Lower leg skin (tissue), 3 donors: ENCODE results near the gene CPPED1.

Source experiments
- POLR2A ChIP-seq, 2 donors: fragments of 450-650 bp; IDR thresholded peaks; one replicate each; pipeline ENCODE4 v1.6.1; 2016 to 2017; ENCODE audit warnings: antibody characterized with exemption in 2 of 2, mild to moderate bottlenecking in 1 of 2, moderate library complexity in 1 of 2
- TF ChIP-seq, protein P1 (sequence below), 3 donors: fragments of 450-650 bp; IDR thresholded peaks; one replicate each; pipeline ENCODE4 v1.5.1; 2016; ENCODE audit warnings: antibody characterized with exemption in 3 of 3, mild to moderate bottlenecking in 3 of 3, moderate library complexity in 2 of 3

DNA sequence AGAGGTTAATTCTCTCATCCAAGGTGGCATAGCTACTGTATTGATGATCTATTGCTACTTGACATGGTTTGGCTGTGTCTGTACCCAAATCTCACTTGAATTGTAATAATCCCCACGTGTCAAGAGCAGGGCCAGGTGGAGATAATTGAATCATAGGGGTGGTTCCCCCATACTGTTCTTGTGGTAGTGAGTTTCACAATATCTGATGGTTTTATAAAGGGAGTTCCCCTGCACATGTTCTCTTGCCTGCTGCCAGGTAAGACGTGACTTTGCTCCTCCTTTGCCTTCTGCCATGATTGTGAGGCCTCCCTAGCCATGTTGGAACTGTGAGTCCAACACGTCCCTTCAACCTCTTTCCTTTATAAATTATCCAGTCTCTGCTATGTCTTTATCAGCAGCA, 22.9 kb upstream of the CPPED1 start:
- TF ChIP-seq, protein P1, sequence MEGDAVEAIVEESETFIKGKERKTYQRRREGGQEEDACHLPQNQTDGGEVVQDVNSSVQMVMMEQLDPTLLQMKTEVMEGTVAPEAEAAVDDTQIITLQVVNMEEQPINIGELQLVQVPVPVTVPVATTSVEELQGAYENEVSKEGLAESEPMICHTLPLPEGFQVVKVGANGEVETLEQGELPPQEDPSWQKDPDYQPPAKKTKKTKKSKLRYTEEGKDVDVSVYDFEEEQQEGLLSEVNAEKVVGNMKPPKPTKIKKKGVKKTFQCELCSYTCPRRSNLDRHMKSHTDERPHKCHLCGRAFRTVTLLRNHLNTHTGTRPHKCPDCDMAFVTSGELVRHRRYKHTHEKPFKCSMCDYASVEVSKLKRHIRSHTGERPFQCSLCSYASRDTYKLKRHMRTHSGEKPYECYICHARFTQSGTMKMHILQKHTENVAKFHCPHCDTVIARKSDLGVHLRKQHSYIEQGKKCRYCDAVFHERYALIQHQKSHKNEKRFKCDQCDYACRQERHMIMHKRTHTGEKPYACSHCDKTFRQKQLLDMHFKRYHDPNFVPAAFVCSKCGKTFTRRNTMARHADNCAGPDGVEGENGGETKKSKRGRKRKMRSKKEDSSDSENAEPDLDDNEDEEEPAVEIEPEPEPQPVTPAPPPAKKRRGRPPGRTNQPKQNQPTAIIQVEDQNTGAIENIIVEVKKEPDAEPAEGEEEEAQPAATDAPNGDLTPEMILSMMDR (IDR thresholded peaks at IDR 0.05): no peak
- TF ChIP-seq POLR2A (IDR thresholded peaks at IDR 0.05): no peak
